ENCODE results near the gene CD27. TPM values are rescaled to one million over a fixed set of nuclear protein-coding genes. Genes with fewer than 3 reads are reported as not detected.

The CD27 gene
- total RNA-seq, 2 experiments from 2014 or later: 115 to 134 TPM

Other genes with a start within 250 kb of the CD27 start
- 1 to 10 TPM; 5.4 to 5.7 TPM for gene CD9, start 244.6 kb upstream of the CD27 start, total RNA-seq
- gene PLEKHG6, start 134.3 kb upstream of the CD27 start, total RNA-seq: not detected
- 10 to 100 TPM; 59.3 to 64.4 TPM for gene TNFRSF1A, start 102.9 kb upstream of the CD27 start, total RNA-seq
- gene SCNN1A, start 69.4 kb upstream of the CD27 start, total RNA-seq: under 1 TPM; 0.54 to 0.67 TPM
- gene LTBR, start 60.8 kb upstream of the CD27 start, total RNA-seq: not detected
- 10 to 100 TPM; 45.8 to 47.9 TPM for gene TAPBPL, start 7.1 kb downstream of the CD27 start, total RNA-seq
- 10 to 100 TPM; 61.4 to 73.4 TPM for gene VAMP1, start 25.7 kb downstream of the CD27 start, total RNA-seq
- 100 to 1,000 TPM; 212 to 241 TPM for gene MRPL51, start 48.3 kb downstream of the CD27 start, total RNA-seq
- 100 to 1,000 TPM; 191 to 202 TPM for gene NCAPD2, start 49.1 kb downstream of the CD27 start, total RNA-seq
- gene GAPDH, start 89.6 kb downstream of the CD27 start, total RNA-seq: 1,000 to 10,000 TPM; 4,459 to 4,958 TPM
- 10 to 100 TPM; 28.3 to 30.4 TPM for gene IFFO1, start 111.1 kb downstream of the CD27 start, total RNA-seq
- gene NOP2, start 123.3 kb downstream of the CD27 start, total RNA-seq: 10 to 100 TPM; 74.1 to 76.4 TPM
- 100 to 1,000 TPM; 262 to 263 TPM for gene CHD4, start 162.4 kb downstream of the CD27 start, total RNA-seq
- 1 to 10 TPM; 6.2 to 6.6 TPM for gene LPAR5, start 191.0 kb downstream of the CD27 start, total RNA-seq
- 1 to 10 TPM; 1.6 to 2.6 TPM for gene ACRBP, start 202.5 kb downstream of the CD27 start, total RNA-seq
- gene ING4, start 218.2 kb downstream of the CD27 start, total RNA-seq: 10 to 100 TPM; 33.7 to 40.2 TPM
- 10 to 100 TPM; 90.9 to 95.4 TPM for gene ZNF384, start 244.4 kb downstream of the CD27 start, total RNA-seq